ENCODE measurements around the gene PRKCA. TPM values are rescaled to one million over a fixed set of nuclear protein-coding genes. Genes with fewer than 3 reads are reported as not detected.

PRKCA gene
- total and polyA plus RNA-seq, 9 of the 15 experiments (the other 6 are each of a cell fraction or from before 2014, with no cell fraction given): 3.2 to 33.0 (median 17.8) TPM

- TF ChIP-seq SREBF1 (IDR thresholded peaks at IDR 0.05; ENCODE audit: borderline replicate concordance, low read depth, low read length) (no peak), NR4A1 (CRISPR knock-in tag; IDR thresholded peaks at IDR 0.05) (no peak), NR4A1 (tag; IDR thresholded peaks at IDR 0.05) (no peak), NFIC (IDR thresholded peaks at IDR 0.05) (no peak), USF1 (CRISPR knock-in tag; IDR thresholded peaks at IDR 0.05) (peak; percentile 57), HNRNPUL1 (IDR thresholded peaks at IDR 0.05; ENCODE audit: low read length) (no peak), ZNF778 (CRISPR knock-in tag; IDR thresholded peaks at IDR 0.05) (no peak), SMAD2 (IDR thresholded peaks at IDR 0.05; ENCODE audit: low read depth, low read length) (no peak), RBM22 (IDR thresholded peaks at IDR 0.05; ENCODE audit: low read depth, low read length, poor library complexity, severe bottlenecking) (no peak)
Measured at GRCh38 chr17:66767154-66767933, 464.9 kb downstream of the PRKCA start (continued).

- intact Hi-C loops (cut with micrococcal nuclease) (no loop called here), in situ Hi-C loops (cut with MboI) (no loop called here)
- no peaks in the 10 kb centered on the region for H3K79me2 ChIP-seq (ENCODE audit: control insufficient read depth, insufficient read depth, low read length)
- ATAC-seq: no peak
- H3K9me3 ChIP-seq (replicated peaks; ENCODE audit: control insufficient read depth, insufficient read depth, low read depth, low read length): no peaks in the 10 kb centered on the region
- no TSS peak for BruUV-seq (replicated peaks)
- no peak for DNase-seq (ENCODE audit: extremely low read depth in 1 of 4, low spot score in 3 of 4)
- ChIA-PET CTCF (ENCODE audit: low intra/inter-chr PET ratio) (no interaction called here), POLR2A (interaction anchor here (1.2 kb wide), 1 partner anchor 9 kb away, joined by 4 read pairs; no protein-coding TSS in a partner anchor)
- WGBS (ENCODE audit: insufficient coverage, low coverage, missing lambda C conversion rate): 94% methylated on average over 1 of the region's 1 CpG
- no peaks in the 10 kb centered on the region for H3K27me3 ChIP-seq (ENCODE audit: control insufficient read depth in 2 of 2, insufficient read depth in 2 of 2, low read length in 2 of 2)
- no peaks in the 10 kb centered on the region for H4K20me1 ChIP-seq (replicated peaks; ENCODE audit: control insufficient read depth, insufficient read depth, low read length)
- H3K4me1 ChIP-seq (replicated peaks in 1 of 2; ENCODE audit: control insufficient read depth in 2 of 2, insufficient read depth in 2 of 2, low read length in 2 of 2): no peaks in the 10 kb centered on the region
- no peak overlapping the region for H3K4me2 ChIP-seq (ENCODE audit: insufficient read depth, low read length)
- no peaks in the 10 kb centered on the region for H3K9me1 ChIP-seq (ENCODE audit: control insufficient read depth, insufficient read depth, low read length)
- no peak overlapping the region for H3K4me3 ChIP-seq
- H3K9ac ChIP-seq (ENCODE audit: insufficient read depth in 1 of 2, low read depth in 2 of 2, low read length in 2 of 2): no peak overlapping the region
- H3K27ac ChIP-seq (ENCODE audit: extremely low read depth, low read depth, low read length): no peak overlapping the region
- H3K36me3 ChIP-seq (ENCODE audit: control insufficient read depth, insufficient read depth, low read length): peaks cover 14% of the 10 kb centered on the region; the same call in 1 of the 3 replicates
- H2AFZ ChIP-seq (ENCODE audit: low read depth, low read length): no peak overlapping the region
- FAIRE-seq: no peak
- TF ChIP-seq PBX2 (CRISPR knock-in tag; IDR thresholded peaks at IDR 0.05; ENCODE audit: low read depth) (no peak), PBX2 (tag; conservative IDR thresholded peaks at IDR 0.05; ENCODE audit: low read depth) (no peak), GTF2B (IDR thresholded peaks at IDR 0.05; ENCODE audit: extremely low read depth, insufficient read length) (no peak), MYBL2 (IDR thresholded peaks at IDR 0.05; ENCODE audit: low read depth) (no peak), MYBL2 (CRISPR knock-in tag; IDR thresholded peaks at IDR 0.05; ENCODE audit: borderline replicate concordance) (no peak), ZNF277 (CRISPR knock-in tag; IDR thresholded peaks at IDR 0.05; ENCODE audit: borderline replicate concordance) (no peak)
Measured at GRCh38 chr17:66769911-66770310, 467.5 kb downstream of the PRKCA start.

Data from K562 (cell line).